ENCODE results near the gene LHFPL2. TPM values are rescaled to one million over a fixed set of nuclear protein-coding genes. Genes with fewer than 3 reads are reported as not detected.

The LHFPL2 gene
- total and polyA plus RNA-seq, 9 donors: 20.3 to 45.1 (median 27.9) TPM

- 19 to 23% (median 23%) methylated on average over 9 of the region's 9 CpGs for WGBS, 3 donors
- TF ChIP-seq CTCF (IDR thresholded peaks at IDR 0.05) (no peak), POLR2A (IDR thresholded peaks at IDR 0.05) (no peak), EP300 (IDR thresholded peaks at IDR 0.05) (no peak)
- H3K4me3 ChIP-seq: no peak overlapping the region
- peaks cover 21% of the 10 kb centered on the region for H3K4me1 ChIP-seq (ENCODE audit: insufficient read depth)
- no peaks in the 10 kb centered on the region for H3K27me3 ChIP-seq
- H3K27ac ChIP-seq: peak overlapping the region in 1 of 2 donors; percentile 42
- intact Hi-C loops (cut with DNase I): no loop called here
- DNase-seq: peak in 2 of 5 donors; percentile 48 to 80
- no peaks in the 10 kb centered on the region for H3K36me3 ChIP-seq
- no peaks in the 10 kb centered on the region for H3K9me3 ChIP-seq
Observed at GRCh38 chr5:78527054-78527859, 121.3 kb downstream of the LHFPL2 start.

- TF ChIP-seq EP300 (IDR thresholded peaks at IDR 0.05) (no peak), CTCF (IDR thresholded peaks at IDR 0.05) (no peak), POLR2A (IDR thresholded peaks at IDR 0.05) (no peak)
- Histone ChIP-seq H3K4me1 (ENCODE audit: insufficient read depth) (peaks cover 22% of the 10 kb centered on the region), H3K27ac (no peak overlapping the region), H3K36me3 (no peaks in the 10 kb centered on the region), H3K27me3 (no peaks in the 10 kb centered on the region), H3K4me3 (no peak overlapping the region), H3K9me3 (no peaks in the 10 kb centered on the region)
- no peak for DNase-seq
- 90 to 94% (median 92%) methylated on average over 7 of the region's 7 CpGs for WGBS, 3 donors
- intact Hi-C loops (cut with DNase I): no loop called here
Observed at GRCh38 chr5:78526049-78526525, 122.5 kb downstream of the LHFPL2 start.

GRCh38 chr5:78523314-78524193, 125.0 kb downstream of the LHFPL2 start:
- intact Hi-C loops (cut with DNase I): loop anchor here in 1 of 4 donors (2.0 kb wide), 1 partner anchor 17 kb away; no protein-coding TSS in a partner anchor
- 25 to 40% (median 40%) methylated on average over 15 of the region's 15 CpGs for WGBS, 3 donors
- DNase-seq: no peak
- no peaks in the 10 kb centered on the region for H3K9me3 ChIP-seq
- H3K4me3 ChIP-seq: no peak overlapping the region
- H3K4me1 ChIP-seq (ENCODE audit: insufficient read depth): peaks cover 22% of the 10 kb centered on the region
- H3K27ac ChIP-seq: peak overlapping the region; percentile 1 to 11
- H3K27me3 ChIP-seq: no peaks in the 10 kb centered on the region
- no peak for TF ChIP-seq POLR2A (IDR thresholded peaks at IDR 0.05)
- TF ChIP-seq CTCF (IDR thresholded peaks at IDR 0.05): no peak
- TF ChIP-seq EP300 (IDR thresholded peaks at IDR 0.05): no peak
- H3K36me3 ChIP-seq: no peaks in the 10 kb centered on the region

- no peaks in the 10 kb centered on the region for H3K36me3 ChIP-seq
- intact Hi-C loops (cut with DNase I): loop anchor here in 1 of 4 donors (2.0 kb wide), 1 partner anchor 16 kb away; no protein-coding TSS in a partner anchor
- no peak for TF ChIP-seq CTCF (IDR thresholded peaks at IDR 0.05)
- no peak overlapping the region for H3K27ac ChIP-seq
- H3K4me1 ChIP-seq (ENCODE audit: insufficient read depth): peaks cover 20% of the 10 kb centered on the region
- H3K4me3 ChIP-seq: no peak overlapping the region
- no peak for DNase-seq
- WGBS, 3 donors: 51 to 67% (median 56%) methylated on average over 9 of the region's 9 CpGs
- no peaks in the 10 kb centered on the region for H3K27me3 ChIP-seq
- H3K9me3 ChIP-seq: no peaks in the 10 kb centered on the region
Observed at GRCh38 chr5:78522476-78523260, 125.9 kb downstream of the LHFPL2 start.
